22Rv1 (cell line): ENCODE results near the gene HAUS7.

Source experiments
- ZFX ChIP-seq: fragments of 450-650 bp; IDR thresholded peaks from 2 replicates; pipeline ENCODE4 v1.6.1; 2017; ENCODE audit warnings: antibody characterized with exemption, borderline replicate concordance
- TF ChIP-seq, protein P1 (sequence below): fragments of 450-650 bp; IDR thresholded peaks from 2 replicates; pipeline ENCODE4 v1.5.1; 2017; ENCODE audit warnings: mild to moderate bottlenecking

DNA sequence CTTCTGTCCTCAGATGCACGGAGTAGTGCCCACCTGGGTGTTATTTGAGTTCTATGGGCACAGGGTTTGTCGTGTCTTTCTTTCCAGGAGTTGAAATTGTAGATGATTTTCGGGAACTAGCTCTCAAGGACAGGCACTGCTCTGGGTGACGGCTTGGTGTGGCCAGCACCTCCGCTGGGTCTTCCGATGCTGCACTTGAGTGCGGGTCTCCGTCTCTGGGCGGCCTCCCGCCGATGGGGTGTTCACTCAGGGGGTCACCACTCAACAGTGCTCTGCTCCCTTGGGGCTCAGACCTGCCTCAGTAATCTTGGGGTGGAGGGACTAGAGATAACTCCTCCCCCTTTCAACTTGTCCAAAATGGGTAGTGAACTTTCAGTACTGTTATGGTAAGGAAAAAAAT is 56.6 kb downstream of the HAUS7 start:
- TF ChIP-seq, protein P1, sequence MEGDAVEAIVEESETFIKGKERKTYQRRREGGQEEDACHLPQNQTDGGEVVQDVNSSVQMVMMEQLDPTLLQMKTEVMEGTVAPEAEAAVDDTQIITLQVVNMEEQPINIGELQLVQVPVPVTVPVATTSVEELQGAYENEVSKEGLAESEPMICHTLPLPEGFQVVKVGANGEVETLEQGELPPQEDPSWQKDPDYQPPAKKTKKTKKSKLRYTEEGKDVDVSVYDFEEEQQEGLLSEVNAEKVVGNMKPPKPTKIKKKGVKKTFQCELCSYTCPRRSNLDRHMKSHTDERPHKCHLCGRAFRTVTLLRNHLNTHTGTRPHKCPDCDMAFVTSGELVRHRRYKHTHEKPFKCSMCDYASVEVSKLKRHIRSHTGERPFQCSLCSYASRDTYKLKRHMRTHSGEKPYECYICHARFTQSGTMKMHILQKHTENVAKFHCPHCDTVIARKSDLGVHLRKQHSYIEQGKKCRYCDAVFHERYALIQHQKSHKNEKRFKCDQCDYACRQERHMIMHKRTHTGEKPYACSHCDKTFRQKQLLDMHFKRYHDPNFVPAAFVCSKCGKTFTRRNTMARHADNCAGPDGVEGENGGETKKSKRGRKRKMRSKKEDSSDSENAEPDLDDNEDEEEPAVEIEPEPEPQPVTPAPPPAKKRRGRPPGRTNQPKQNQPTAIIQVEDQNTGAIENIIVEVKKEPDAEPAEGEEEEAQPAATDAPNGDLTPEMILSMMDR: no peak
- no peak for TF ChIP-seq ZFX
